NOMO-1 treated with DMSO at 0.1 percent for 48 hours (cell line): ENCODE measurements around the gene CAMK1.
"Not testable (repeated sequence)": the region's sequence is repeated elsewhere in the genome, so short reads cannot be mapped to it uniquely, and the experiment has no call there.

ENCODE experiments used
- DNase-seq: peaks from one replicate; lab custom pipeline; 2025; ENCODE audit not compliant: unreplicated experiment; lab: John Stamatoyannopoulos, UW

Gene CAMK1

GRCh38 chr3:9776896-9777693 lies 7.3 kb upstream of the CAMK1 start:
- DNase-seq: no peak

- not testable (repeated sequence) for DNase-seq
Measured at GRCh38 chr3:9771007-9771406, 1.3 kb upstream of the CAMK1 start.

- DNase-seq: no peak
Measured at GRCh38 chr3:9770276-9770812, 597 bp upstream of the CAMK1 start.

DNA sequence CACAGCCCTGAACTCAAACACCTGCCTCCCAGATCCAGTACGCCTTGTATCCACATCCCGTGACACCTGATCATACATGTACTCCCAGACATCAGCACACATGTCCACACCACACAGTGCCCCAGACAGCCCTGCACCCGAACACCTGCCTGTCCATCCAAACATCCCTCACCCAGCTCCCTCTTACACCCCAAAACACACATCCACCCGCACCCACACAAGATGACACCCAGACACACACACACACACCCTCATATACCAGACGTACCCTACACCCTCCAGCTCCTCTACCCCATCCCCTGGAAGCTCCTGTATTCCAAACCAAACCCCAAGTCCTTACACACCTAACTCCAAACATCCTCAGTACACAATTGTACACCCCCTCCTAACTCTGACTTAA lies 735 bp downstream of the CAMK1 start:
- no peak for DNase-seq

- DNase-seq: no peak
Measured at GRCh38 chr3:9768141-9768775, 1.5 kb downstream of the CAMK1 start.

GRCh38 chr3:9767418-9767817 lies 2.3 kb downstream of the CAMK1 start:
- no peak for DNase-seq

DNA sequence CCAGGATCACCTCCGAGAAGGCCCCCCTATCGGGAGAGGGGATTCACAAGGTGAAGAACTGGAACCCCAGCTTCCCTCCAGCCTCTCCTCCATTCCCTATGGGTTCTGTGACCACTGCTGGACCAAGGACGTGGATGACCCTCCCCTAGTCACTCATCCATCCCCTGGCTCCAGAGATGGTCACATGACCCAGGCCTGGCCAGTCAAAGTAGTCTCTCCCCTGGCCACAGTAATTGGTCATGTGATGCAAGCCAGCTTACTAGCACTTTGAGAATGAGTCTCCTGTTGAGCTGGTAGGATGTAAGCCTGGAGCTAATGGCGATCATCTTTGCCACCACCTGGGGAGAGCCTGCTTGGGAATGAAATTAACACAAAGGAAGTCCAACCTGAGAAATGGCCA lies 3.9 kb downstream of the CAMK1 start:
- no peak for DNase-seq

DNA sequence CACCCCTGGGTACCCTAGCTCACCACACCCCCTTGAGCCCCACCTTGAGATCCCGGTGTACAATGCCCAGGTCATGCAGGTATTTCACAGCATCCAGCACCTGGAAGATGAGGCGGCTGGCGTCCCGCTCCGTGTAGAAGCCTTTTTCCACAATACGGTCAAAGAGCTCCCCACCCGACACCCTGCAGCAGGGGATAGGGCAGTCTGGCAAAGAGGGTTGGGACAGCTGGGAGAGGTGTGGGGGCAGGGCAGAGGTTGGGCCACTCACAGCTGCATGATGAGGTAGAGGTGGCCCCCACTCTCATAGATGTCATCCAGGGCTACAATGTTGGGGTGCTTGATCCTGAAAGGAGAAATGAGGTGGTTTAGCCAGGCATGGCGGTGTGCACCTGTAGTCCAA lies 6.9 kb downstream of the CAMK1 start:
- DNase-seq: no peak

- no peak for DNase-seq
Measured at GRCh38 chr3:9761919-9762318, 7.8 kb downstream of the CAMK1 start.

- no peak for DNase-seq
Measured at GRCh38 chr3:9760779-9761505, 8.8 kb downstream of the CAMK1 start.

DNA sequence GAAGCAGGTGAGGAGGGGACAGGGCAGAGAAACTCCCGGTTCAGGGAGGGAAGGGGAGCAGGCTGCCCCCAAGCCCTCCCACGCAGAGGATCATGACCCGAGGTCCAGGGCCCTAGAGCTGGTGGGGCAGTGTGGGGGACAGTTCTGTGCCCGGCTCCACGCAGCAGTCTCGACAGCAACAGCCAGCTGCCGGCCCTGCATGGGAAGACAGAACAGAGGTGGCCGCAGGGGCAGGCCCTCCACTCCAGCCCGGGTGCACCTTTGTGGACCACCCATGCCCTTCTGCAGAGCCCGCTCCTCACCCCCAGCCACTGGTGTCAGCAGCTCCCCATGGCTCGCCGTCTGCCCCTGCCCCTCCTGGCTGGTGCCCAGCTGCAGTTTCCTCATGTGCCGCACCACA lies 12.3 kb downstream of the CAMK1 start:
- no peak for DNase-seq

DNA sequence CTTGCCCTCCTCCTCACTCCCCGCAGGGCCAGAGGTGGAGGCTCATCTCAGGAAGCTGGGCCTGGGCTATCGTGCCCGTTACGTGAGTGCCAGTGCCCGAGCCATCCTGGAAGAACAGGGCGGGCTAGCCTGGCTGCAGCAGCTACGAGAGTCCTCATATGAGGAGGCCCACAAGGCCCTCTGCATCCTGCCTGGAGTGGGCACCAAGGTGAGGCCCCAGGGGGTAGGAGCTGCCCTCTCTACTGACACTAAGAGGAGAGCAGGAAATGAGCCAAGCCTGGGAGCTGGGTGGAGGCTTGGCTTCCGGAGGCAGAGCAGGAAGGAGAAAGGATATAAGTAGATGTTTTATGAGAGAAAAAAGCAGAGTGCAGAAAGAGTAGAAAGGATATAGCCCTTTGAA lies 15.1 kb downstream of the CAMK1 start:
- no peak for DNase-seq

DNA sequence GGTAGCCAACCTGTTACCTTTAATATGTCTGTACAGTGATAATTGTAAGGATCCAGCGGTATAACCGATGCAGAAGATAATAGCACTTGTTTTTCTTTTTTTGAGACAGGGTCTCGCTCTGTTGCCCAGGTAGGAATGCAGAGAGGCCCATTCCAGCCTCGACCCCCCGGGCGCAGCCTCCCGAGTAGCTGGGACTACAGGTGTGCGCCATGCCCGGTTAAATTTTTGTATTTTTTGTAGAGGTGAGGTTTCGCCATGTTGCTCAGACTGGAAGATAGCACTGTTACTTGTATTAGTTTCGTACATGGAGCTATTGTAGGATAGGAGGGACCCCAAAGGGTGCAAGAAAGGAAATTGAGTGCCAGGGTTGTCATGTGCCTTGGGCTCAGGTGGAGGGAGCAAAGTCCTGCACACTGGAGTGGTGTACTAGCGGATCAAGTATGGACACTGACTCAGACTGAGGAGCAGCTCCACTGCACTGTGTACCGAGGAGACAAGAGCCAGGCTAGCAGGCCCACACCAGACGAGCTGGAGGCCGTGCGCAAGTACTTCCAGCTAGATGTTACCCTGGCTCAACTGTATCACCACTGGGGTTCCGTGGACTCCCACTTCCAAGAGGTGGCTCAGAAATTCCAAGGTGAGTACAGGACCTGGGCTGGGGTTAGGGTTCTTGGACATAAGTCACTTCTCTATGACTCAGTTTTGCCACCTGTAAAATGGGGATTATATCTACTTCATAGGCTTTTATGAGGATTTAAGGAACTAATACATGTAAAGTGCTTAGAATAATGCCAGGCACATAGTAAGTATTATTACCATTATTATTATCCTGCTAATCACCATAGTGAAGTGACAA lies 19.0 kb downstream of the CAMK1 start:
- no peak for DNase-seq

GRCh38 chr3:9749645-9750555 lies 19.8 kb downstream of the CAMK1 start, which contains the start of gene OGG1:
Gene OGG1, plus strand, starts transcription at chr3:9749952. Its CDS starts 335 bp downstream, at chr3:9750287.
- DNase-seq: peak; percentile 99

DNA sequence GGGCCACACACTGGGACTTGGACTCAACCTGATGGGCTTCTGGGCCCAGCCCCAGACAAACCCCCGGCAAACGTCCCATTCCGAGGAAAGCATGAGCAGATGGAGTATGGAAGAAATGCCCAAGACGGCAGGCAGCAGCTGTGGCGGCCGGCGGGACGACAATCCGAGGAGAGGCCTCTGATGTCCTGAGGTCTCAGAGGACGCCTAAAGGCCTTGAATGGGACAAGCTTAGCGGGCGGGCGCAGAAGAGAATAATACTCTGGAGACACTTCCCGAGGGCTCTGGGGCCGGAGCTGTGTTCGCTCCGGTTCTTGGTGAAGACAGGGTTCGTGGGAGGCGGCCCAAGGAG lies 20.5 kb downstream of the CAMK1 start:
- DNase-seq: no peak

DNA sequence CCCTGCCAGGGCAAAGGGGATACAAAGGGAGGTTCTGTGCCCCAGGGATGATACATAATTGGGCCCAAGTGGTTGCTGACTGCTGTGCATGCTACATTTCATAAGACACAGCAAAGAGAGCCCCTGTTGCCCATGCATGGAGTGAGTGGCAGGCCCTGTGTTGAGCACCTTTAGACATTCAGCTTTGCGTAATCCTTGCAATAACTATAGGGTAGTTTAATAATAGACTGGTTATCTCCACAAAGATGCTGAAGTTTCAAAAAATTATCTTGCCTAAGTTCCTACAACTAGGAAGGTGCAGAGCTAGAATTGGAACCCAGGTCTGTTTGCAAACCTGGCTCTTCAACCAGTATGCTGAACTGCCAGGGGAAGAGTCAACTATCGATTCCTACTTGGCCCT lies 21.7 kb downstream of the CAMK1 start:
- DNase-seq: no peak

GRCh38 chr3:9747267-9747666 lies 22.5 kb downstream of the CAMK1 start:
- DNase-seq: no peak

DNA sequence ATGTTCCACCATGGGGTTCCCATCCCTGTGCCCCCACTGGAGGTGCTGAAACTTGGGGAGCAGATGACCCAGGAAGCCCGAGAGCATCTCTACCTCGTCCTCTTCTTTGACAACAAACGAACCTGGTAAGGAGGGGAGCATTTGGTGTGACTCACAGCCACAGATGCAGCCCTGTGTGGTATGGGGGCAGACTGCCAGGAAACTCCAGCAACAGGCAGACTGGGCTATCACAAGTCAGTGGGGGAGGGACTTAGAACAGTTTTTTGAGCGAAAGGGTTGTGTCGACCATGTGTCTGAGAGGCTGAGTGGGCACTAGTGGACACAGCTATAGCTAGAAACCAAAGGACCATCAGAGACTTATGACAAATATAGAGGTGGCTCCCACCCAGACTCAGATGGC lies 23.4 kb downstream of the CAMK1 start:
- DNase-seq: no peak

GRCh38 chr3:9745521-9745920 lies 24.2 kb downstream of the CAMK1 start:
- DNase-seq: no peak

- DNase-seq: no peak
Measured at GRCh38 chr3:9744162-9744561, 25.6 kb downstream of the CAMK1 start.
